Stimulated activated CD8-positive, alpha-beta memory T cell treated with anti-CD3 and anti-CD28 coated beads, Interleukin-4, amount 100 ng/mL, for 24 hours (primary cell): ENCODE measurements around the gene GNG4.
"Not testable (repeated sequence)": the region's sequence is repeated elsewhere in the genome, so short reads cannot be mapped to it uniquely, and the experiment has no call there.

Experiments
- DNase-seq: peaks from one replicate; pipeline ENCODE4 v3.0.0-alpha.2; 2020; ENCODE audit warnings: low read depth

The GNG4 gene

DNA sequence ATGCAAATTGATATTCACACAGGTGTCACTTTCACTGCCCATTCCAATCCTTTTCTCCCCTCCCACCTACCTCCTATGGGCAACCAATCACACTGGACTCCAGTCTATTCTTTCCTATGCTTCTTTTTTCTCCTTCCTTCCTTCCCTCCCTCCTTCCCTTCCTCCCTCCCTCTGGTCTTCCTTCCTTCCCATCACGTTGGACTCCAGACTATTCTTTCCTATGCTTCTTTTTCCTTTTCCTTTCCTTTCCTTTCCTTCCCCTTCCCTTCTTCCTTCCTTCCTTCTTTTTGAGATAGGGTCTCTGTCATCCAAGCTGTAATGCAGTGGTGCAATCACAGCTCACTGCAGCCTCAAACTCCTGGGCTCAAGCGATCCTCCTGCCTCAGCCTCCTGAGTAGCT is 64.6 kb downstream of the GNG4 start:
- no peak for DNase-seq

DNA sequence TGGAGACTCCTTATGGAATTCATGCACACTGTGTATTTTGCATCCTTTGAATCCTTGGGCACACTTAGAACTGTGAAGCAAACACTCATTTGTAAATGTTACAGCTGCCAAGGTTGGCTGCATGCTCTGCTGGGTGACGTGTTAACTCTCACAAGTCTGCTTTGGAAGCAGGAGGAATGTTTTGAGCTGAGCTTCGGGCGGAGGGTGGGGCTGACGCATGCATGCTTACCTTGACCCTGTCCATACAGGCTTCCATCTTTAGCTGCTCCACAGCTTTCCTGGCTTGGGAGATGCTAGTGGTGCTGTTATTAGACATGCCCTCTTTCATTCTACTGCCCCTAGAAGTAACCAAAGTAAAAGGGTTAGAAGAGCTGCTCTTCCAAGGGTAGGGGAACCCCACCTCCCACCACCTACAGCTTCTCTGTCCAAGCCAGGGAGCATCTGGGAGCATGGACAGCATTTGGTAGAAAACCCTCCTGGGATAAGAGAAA is 66.0 kb downstream of the GNG4 start:
- no peak for DNase-seq

DNA sequence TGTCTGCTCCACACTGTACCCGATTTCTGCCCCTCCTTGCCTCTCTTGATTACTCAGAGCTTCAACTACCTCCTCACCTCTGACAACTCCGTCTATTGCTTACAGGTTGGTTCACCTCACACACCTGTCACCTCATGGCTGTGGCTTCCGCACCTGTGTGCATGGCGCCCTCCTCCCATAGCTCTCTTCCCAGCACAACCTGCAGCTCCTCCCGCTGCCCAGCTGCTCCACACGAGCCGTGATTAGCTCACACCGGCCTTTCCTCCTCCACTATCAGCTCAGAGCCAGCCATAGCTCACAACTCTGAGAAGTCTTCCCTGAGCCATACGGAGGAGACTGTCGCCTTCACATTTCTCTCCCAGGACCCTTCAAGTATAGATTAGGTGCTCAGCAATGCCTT is 67.5 kb downstream of the GNG4 start:
- DNase-seq: no peak

DNA sequence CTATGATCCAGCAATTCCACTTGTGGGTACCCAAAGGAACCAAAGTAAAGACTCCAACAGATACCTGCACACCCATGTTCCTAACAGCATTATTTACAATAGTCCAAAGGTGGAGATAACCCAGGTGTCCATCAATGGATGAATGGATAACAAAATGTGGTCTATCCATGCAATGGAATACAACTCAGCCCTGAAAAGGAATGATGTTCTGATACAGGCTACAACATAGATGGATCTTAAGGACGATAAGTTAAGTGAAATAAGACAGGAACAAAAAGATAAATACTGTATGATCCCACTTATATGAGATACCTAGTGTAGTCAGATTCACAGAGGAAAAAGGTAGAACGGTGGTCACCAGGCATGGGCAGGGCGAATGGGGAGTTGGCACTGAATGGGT is 69.7 kb downstream of the GNG4 start:
- DNase-seq: no peak

DNA sequence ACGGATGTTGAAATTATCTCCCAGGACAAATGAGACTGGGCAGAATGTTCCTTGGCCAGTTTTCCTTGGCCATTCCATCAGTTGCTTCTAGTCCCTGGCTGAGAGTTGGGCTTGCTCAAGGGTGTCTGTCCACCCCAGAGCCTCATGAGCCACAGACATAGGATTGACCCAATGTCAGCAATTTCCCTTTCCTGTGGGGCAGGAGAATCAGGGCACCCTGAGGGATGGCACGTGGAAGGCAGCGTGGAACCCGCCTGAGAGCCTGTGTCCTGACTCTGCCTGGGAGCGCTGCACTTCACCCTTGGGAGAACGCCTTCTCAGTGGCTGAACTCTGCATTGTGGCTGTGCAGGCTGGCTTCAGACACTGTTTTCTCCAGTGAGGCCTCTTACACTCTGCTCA is 74.0 kb downstream of the GNG4 start:
- DNase-seq: no peak

DNA sequence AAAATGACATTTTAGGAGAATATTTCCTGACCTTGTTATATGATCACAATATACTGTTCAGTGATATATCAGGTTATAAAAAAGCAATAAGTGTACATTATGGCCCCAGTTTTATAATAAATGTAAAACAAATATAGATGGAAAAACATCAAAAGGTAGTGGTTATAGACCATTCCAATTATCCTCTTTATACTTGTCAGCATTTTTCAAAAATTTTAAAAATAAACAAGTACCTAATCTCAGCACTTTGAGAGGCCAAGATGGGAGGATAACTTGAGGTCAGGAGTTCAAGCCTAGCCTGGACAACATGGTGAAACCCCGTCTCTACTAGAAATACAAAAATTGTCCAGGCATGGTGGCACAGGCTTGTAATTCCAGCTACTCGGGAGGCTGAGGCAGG is 75.7 kb downstream of the GNG4 start:
- no peak for DNase-seq

DNA sequence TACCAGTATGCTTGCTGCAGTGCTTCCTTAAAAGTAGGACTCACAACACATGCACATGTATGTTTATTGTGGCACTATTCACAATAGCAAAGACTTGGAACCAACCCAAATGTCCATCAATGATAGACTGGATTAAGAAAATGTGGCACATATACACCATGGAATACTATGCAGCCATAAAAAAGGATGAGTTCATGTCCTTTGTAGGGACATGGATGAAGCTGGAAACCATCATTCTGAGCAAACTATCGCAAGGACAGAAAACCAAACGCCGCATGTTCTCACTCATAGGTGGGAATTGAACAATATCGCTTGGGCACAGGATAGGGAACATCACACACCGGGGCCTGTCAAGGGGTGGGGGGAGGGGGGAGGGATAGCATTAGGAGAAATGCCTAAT is 76.6 kb downstream of the GNG4 start:
- DNase-seq: not testable (repeated sequence)

DNA sequence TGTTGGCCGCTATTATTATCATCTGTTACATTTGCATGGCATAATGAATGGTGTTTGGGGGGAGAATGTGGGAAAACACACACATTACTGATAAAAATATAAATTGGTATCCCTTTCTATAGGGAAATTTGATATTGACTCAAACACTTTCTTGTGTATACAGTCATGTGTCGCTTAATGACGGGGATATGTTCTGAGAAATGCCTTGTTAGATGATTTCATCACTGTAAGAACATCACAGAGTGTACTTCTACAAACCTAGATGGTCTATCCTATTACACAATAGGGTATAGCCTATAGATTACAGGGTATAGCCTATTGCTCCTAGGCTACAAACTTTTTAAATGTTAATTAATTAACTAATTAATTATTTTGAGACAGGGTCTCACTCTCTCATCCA is 78.1 kb downstream of the GNG4 start:
- DNase-seq: no peak

DNA sequence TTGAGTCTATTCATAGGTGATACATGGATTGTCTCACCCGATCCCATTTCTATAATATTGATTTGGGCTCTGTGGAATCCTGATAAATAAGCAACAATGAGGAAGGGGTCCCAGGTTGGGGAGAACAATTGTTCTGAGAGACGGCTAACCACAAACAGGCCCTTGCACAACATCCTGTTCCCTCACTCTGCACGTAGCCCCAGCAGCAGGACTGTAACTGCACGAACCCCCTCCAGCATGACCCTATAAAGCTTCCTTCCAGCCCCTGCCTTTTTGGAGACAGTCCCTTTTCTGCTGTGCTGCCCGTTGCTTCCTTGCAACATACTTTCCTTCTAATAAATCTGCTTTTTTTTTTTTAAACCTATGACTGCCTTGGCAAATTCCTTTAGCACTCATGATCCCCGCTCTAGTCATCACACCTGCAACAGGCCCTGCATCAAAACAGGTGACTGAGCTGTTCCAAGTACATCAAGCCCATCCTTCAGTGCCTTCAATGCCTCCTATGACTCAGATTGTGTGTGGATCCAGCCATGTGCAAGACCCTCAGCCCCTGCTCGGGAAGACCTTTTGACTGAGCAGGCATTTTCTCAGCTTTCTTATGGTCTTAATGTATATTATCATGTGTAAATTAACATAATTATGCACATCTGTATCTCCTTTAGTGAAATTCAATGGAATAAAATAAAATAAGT is 81.6 kb downstream of the GNG4 start:
- DNase-seq: no peak

DNA sequence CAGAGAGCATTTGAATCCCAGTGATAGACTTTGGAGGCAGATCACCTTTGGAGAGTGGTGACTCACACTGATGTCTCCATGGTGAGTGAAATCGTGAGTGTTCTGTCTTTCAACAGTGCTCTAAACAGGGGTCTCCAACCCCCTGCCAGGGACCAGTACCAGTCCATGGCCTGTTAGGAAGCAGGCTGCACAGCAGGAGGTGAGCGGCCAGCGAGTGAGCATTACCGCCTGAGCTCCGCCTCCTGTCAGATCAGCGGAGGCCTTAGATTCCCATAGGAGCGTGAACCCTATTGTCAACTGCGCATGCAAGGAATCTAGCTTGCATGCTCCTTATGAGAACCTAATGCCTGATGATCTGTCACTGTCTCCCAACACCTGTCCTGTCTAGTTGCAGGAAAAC is 83.5 kb downstream of the GNG4 start:
- DNase-seq: no peak

DNA sequence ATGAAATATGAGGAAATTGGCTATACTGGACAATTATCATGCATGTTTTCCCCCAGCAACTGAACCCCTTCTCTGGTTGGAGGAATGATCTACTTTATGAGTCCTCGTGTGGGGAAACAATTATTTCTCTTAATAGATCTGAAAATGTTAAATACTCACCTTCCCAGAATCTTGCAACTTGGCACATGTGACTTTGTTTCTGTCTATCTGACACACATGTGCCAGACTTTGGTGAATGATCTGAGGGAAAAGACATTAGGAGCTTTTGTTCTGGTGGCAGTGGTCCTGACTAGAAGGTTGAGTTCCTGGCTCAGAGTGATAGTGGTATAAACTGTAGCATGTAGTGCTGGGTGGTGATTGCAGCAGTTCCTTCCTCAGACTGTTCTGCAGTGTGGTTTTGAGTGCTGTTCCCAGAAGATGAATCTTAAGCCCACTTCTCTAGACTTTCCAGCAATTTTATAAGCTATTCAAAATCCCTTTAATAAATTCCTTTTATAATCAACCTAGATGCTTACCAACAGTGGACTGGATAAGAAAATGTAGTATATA is 86.0 kb downstream of the GNG4 start:
- DNase-seq: no peak

DNA sequence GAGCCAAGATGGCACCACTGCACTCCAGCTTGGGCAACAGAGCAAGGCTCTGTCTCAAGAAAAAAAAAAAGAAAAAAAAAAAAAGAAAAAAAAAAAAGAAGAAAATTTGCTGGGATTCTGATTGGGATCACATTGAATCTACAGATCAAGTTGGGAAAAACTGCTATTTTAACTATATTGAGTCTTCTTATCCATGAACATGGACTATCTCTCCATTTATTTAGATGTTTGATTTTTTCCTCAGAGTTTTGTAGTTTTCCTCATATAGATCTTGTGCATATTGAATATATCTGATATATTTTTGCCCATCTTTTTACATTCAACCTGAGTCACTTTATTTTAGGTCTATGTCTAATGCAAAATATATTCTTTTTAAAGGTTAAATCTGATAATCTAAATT is 87.0 kb downstream of the GNG4 start:
- DNase-seq: no peak

DNA sequence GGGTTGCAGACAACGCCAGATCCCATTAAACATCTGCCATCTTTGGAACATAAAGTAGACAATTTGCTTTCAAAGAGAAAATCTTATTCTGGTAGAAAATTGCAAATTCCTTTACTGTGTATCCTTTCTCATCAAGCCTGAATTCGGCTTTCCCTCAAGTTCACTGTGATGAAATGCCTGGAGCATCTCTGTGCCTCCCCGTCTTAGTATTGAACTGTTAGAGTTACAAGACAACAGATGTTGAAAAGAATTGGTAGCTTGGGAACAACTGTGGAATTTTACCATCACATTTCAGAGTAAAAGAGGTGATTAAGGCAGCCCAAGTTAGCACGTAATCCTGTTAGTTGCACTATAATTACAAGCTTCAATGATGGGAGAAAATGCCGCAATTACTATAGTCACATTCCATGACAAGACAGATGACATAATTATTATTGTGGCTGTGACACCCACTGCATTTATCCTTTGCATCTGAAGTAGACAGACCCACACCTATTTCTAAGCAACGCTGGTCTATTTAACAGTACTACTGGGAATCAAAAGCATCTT is 90.9 kb downstream of the GNG4 start:
- no peak for DNase-seq

DNA sequence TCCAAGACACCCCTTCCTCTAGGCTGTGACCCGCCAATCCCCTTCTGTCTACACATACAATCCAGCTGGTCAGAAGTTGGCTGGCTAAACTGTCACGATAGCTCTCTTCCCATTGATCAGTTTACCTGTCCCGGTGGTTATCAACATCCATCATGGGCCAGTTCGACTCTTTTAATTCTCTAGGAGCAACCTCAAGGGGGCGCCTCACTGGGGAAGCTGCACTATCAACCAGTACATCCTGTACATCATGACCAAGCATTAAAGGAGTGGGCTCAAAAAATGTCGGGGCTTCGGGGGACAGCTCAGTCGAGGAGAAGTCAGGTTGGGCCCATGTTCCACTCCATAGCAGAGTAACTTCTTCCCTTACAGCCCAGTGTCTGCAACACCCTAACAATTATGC is 92.1 kb downstream of the GNG4 start:
- no peak for DNase-seq

DNA sequence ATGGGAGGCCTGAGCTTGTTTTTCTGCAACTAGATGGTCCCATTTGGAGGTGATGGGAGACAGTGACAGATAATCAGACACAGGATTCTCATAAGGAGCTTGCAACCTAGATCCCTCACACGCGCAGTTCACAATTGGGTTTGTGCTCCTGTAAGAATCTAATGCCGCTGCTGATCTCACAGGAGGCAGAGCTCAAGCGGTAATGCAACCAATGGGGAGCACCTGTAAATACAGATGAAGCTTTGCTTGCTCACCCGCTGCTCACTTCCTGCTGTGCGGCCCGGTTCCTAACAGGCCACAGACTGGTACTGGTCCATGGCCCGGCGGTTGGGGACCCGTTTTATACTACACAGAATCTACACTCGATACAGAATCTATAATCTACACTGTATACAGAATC is 92.8 kb downstream of the GNG4 start:
- no peak for DNase-seq

DNA sequence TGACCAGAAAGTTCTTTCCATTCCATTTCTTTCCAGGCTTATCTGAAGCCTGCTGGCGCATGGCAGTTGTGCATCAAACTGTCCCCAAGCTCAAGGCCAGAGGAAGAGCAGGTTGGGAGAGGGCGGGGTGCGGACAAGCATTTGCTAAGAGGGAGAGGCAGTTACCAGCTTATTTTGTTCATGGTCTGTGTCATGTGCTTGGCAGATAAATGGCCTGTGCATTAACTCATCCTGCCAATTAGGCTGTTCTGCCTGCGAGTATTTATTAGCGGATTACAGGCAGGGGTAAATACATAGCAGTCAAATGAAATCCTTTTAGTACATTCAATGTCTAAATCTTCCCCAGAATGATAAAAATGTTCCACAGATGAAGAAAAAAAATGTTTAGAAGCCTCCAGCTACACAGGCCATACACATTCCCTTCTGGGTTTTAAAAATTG is 96.5 kb downstream of the GNG4 start:
- no peak for DNase-seq

DNA sequence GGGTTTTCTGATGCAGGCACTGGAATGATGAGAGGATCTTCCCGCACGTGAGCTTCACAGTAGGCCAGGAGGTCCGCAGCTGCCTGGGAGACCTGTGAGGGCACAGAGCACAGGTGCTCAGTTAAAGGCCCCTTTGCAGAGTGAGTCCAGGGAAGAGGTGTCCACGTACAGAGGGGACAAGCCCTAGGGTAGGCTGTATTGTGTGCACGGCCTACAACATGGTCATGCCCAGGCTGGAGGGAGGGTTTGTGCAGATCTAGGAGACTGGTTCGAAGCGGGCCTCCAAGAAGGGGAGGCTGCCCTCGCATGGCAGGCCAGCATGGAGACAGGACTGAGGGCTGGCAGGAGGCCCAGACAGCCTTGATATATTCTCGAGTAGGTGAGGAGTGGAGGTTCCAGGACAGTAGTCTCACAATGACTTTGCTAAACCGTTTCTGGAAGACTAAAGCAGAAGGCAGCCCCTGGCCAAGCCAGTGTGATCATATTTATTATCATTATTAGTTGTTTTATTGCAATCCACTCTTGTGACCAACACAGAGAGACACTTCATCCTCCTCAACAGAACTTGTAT is 97.4 kb downstream of the GNG4 start:
- no peak for DNase-seq

DNA sequence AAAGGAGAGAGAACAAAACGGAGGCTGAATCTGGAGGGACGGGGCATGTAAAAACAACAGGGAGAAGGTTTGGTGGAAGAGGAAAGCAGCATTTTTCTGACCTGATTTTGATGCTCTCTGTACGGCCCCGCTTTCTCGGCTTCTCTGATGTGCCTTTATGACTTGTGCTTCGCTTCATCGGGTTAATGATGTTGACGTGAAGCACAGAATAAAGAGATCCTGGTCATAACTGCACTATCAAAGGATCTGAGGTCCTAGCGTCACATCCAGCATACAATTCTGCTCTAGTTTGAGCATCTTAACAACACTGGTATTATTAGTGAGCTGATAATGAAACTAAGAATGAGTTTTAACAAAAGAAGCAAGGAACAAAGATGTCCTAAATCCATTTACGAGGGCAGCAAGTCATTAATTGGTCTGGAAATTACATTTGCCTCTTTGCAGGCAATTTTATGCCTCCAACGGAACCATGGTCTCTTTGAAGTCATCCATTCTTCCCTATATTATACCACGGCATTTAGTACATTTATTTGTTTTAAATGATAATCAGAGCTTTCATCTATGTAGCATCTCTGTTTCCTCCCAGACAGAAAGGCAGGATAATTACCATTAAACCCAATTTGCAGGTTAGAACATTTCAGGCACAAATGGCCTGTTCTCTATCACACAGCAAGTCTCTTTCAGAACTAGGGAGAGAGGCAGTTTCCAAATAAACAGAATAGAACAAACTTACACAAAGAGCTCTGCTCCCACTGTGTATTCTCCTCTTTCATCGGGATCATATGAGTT is 100.0 kb downstream of the GNG4 start:
- DNase-seq: no peak

DNA sequence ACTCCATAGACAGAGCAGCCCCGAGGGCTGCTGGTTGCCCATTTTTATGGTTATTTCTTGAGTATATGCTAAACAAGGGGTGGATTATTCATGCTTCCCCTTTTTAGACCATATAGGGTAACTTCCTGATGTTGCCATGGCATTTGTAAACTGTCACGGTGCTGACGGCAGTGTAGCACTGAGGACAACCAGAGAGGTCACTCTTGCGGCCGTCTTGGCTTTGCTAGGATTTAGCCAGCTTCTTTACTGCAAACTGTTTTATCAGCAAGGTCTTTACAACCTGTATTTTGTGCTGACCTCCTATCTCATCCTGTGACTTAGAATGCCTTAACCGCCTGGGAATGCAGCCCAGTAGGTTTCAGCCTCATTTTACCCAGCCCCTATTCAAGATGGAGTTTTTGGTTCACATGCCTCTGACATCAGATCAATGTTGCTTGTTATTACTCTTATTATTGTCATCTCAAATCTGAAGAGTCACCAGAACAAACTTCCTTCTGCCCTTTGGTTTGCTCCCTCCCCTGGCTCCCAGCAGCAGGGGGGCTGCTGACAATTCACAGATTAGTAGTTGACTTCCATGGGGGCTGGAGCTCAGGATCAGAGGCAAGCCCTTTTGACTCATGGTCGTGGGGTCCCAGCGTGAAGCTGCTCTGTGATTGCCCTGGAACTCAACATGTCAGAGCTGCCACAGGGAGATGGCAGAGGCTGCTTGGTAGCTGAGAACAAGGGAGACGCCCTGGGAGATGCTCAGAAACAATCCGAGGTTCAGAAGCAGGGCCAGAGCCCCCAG is 103.0 kb downstream of the GNG4 start:
- DNase-seq: not testable (repeated sequence)

DNA sequence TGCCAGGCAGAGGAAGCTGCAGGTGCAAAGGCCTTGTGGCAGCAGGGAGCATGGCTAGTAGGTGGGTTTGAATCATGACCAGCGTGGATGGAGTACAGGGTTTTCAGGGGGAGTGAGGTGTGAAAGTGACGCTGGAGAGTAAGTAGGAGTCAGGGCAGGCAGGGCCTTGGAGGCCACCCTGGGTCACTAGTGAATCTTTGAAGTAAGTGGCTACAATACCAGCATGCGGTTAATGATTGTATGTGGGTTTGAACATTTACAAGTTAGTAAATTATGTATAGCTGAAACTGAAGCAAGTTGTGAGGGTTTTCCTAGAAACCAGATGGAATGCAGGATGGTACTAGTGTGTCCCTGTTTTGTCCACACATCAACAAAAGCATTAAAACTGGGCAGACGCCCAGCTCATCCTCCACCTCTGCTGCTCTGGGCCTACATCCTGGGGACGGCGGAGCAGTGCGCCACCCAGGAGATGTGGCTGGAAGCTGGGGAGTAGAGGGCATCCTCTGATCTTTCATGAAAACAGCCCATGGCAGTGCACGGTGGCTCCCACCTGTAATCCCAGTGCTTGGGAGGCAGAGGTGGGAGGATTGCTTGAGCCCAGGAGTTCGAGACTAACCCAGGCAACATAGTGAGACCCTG is 104.2 kb downstream of the GNG4 start:
- no peak for DNase-seq

DNA sequence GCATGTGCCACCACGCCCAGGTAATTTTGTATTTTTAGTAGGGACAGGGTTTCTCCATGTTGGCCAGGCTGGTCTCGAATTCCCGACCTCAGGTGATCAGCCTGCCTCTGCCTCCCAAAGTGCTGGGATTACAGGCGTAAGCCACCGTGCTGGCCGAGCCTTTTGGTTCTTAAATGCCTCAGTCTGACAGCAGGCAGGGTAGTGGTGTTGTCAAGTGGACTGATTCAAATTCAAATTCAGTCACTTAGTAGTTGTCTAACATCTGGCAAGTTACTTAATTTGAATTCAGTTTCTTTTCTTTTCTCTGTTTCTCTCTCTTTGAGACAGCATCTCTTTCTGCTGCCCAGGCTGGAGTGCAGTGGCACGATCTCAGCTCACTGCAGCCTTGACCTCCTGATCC is 106.7 kb downstream of the GNG4 start:
- DNase-seq: not testable (repeated sequence)
